HCT116 (cell line): ENCODE measurements around the gene KLRC3.
"Not testable (repeated sequence)": the region's sequence is repeated elsewhere in the genome, so short reads cannot be mapped to it uniquely, and the experiment has no call there.

ENCODE experiments used
- CEBPB ChIP-seq: IDR thresholded peaks from 2 replicates; pipeline ENCODE4 v1.6.1; 2012; ENCODE audit warnings: low read depth
- CTCF ChIP-seq, 3 experiments: fragments of 200-600 bp in 1 of 3; sonication (generic) in 1 of 3; IDR thresholded peaks in 2 of 3; conservative IDR thresholded peaks in 1 of 3; 2 replicates each; pipeline ENCODE4 v1.5.1; 2012 to 2017; ENCODE audit warnings: low read depth in 2 of 3, low read length in 2 of 3, antibody characterized with exemption in 1 of 3, borderline replicate concordance in 1 of 3, control low read depth in 1 of 3, mild to moderate bottlenecking in 1 of 3, mixed read lengths in 1 of 3, mixed run types in 1 of 3, moderate library complexity in 1 of 3; ENCODE audit not compliant: insufficient read depth in 1 of 3
- EZH2 ChIP-seq: fragments of 200-600 bp; sonication (generic); IDR thresholded peaks from 2 replicates; pipeline ENCODE4 v1.6.1; 2017; ENCODE audit warnings: antibody characterized with exemption, mixed run types
- POLR2A ChIP-seq: IDR thresholded peaks from 2 replicates; pipeline ENCODE4 v1.7.0; 2011; ENCODE audit warnings: borderline replicate concordance; ENCODE audit not compliant: insufficient read depth, insufficient read length; ENCODE audit errors: extremely low read depth
- REST ChIP-seq: IDR thresholded peaks from 2 replicates; pipeline ENCODE4 v1.6.1; 2012; ENCODE audit warnings: low read depth
- SP1 ChIP-seq: IDR thresholded peaks from 2 replicates; pipeline ENCODE4 v1.6.1; 2012; ENCODE audit warnings: low read depth
- ZNF274 ChIP-seq: fragments of 200-500 bp; sonication (Bioruptor generic); IDR thresholded peaks from 2 replicates; pipeline ENCODE4 v1.6.1; 2014; ENCODE audit warnings: mild to moderate bottlenecking, low read depth, low read length, inconsistent platforms
- TF ChIP-seq, protein P1 (sequence below): IDR thresholded peaks from 2 replicates; pipeline ENCODE4 v1.6.1; 2012

DNA sequence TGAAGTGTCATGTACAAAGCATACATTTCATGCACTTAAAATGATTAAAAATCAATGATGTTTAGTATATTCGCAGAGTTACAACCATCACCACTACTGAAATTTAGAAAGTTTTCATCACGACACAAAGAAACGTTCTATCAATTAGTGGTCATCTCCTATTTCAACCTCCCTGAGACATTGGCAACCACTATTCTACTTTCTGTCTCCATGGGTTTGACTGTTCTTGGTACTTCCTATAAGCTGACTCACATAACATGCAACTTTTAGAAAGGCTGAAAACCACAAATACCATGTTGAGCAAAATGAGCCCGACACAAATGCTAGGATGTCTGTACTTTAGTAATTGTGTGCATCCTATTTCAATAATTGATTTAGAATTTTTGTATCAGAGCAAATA lies 10.2 kb upstream of the KLRC3 start:
- TF ChIP-seq CTCF (IDR thresholded peaks at IDR 0.05 in 2 of 3, conservative IDR thresholded peaks at IDR 0.05 in 1 of 3; ENCODE audit: borderline replicate concordance in 1 of 3, insufficient read depth in 1 of 3, low read depth in 2 of 3, low read length in 2 of 3); SP1; EZH2; REST; CEBPB; ZNF274; POLR2A: not testable (repeated sequence)
- TF ChIP-seq, protein P1, sequence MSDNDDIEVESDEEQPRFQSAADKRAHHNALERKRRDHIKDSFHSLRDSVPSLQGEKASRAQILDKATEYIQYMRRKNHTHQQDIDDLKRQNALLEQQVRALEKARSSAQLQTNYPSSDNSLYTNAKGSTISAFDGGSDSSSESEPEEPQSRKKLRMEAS, result not testable (repeated sequence)
